ENCODE measurements around the gene SLC31A2. TPM values are rescaled to one million over a fixed set of nuclear protein-coding genes. Genes with fewer than 3 reads are reported as not detected.
"Not testable (repeated sequence)": the region's sequence is repeated elsewhere in the genome, so short reads cannot be mapped to it uniquely, and the experiment has no call there.

Gene SLC31A2
- total and polyA plus RNA-seq, 8 donors = 2.4 to 39.3 (median 2.9) TPM

DNA sequence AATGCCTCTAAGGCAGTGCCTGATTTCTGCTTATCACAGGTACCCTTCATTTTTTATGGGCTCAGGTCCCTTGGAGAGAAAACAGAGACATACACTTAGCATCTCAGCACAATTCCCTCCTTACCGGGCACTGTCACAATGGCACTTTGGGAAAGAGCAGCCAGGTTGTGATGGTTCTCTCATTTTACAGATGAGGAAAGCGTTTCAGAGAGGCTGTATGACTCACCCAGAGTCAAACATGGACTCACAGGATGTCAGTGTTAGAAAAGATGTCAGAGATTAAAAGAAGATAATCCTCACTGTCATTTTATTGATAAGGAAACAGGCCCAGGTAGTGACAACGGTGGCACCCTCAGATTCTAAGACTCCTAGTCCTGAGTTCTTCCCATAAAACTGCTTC lies 12.0 kb upstream of the SLC31A2 start:
- H3K9me3 ChIP-seq = peaks cover 0 to 13% of the 10 kb centered on the region in 2 donors
- no peak for TF ChIP-seq CTCF (IDR thresholded peaks at IDR 0.05)
- H3K27ac ChIP-seq = no peak overlapping the region
- intact Hi-C loops (cut with DNase I) = no loop called here
- ATAC-seq (no peak), DNase-seq (no peak)
- H3K4me3 ChIP-seq = no peak overlapping the region
- no peaks in the 10 kb centered on the region for H3K4me1 ChIP-seq
- H3K36me3 ChIP-seq = no peaks in the 10 kb centered on the region
- H3K27me3 ChIP-seq = peaks cover 0 to 8% of the 10 kb centered on the region in 2 donors

GRCh38 chr9:113139225-113139829 lies 11.5 kb upstream of the SLC31A2 start:
- Histone ChIP-seq H3K4me3 (no peak overlapping the region), H3K36me3 (no peaks in the 10 kb centered on the region), H3K9me3 (peaks cover 0 to 13% of the 10 kb centered on the region in 2 donors), H3K4me1 (no peaks in the 10 kb centered on the region), H3K27ac (no peak overlapping the region), H3K27me3 (peaks cover 0 to 10% of the 10 kb centered on the region in 2 donors)
- TF ChIP-seq CTCF (IDR thresholded peaks at IDR 0.05) = no peak
- DNase-seq (no peak), ATAC-seq (no peak)
- intact Hi-C loops (cut with DNase I) = no loop called here

DNA sequence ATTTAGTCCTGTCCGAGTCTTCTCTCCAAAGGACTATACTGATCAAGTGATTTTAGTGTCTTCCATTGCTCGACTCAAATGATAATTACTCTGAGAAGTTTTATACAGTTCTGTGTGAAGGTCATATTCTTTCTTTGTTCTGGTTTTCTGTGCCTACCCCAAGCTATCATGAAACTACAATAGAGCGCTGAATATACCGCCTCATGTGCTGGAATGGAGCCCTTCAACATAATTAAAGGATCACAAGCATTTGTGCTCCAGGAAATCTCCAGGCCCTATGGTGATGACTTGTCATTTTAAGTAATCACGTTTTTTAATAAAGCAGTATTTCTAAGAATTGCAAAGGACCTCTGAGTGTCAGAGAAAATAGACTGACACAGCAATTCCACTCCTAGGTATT lies 10.9 kb upstream of the SLC31A2 start:
- H3K27ac ChIP-seq = no peak overlapping the region
- no peak overlapping the region for H3K4me3 ChIP-seq
- intact Hi-C loops (cut with DNase I) = no loop called here
- ATAC-seq (no peak), DNase-seq (no peak)
- no peaks in the 10 kb centered on the region for H3K4me1 ChIP-seq
- H3K9me3 ChIP-seq = peaks cover 0 to 13% of the 10 kb centered on the region in 2 donors
- H3K27me3 ChIP-seq = peaks cover 2 to 10% of the 10 kb centered on the region in 2 donors
- H3K36me3 ChIP-seq = no peaks in the 10 kb centered on the region
- TF ChIP-seq CTCF (IDR thresholded peaks at IDR 0.05) = no peak

- H3K36me3 ChIP-seq; intact Hi-C loops (cut with DNase I); ATAC-seq; DNase-seq; H3K27ac ChIP-seq; H3K4me3 ChIP-seq; H3K4me1 ChIP-seq: not testable (repeated sequence)
- Histone ChIP-seq H3K27me3 (peaks cover 5 to 10% of the 10 kb centered on the region in 2 donors), H3K9me3 (peaks cover 0 to 13% of the 10 kb centered on the region in 2 donors)
Observed at GRCh38 chr9:113140896-113141295, 9.9 kb upstream of the SLC31A2 start.

- Histone ChIP-seq H3K27ac (no peak overlapping the region), H3K9me3 (peaks cover 0 to 13% of the 10 kb centered on the region in 2 donors), H3K27me3 (peaks cover 5 to 10% of the 10 kb centered on the region in 2 donors), H3K36me3 (no peaks in the 10 kb centered on the region), H3K4me1 (no peaks in the 10 kb centered on the region), H3K4me3 (no peak overlapping the region)
- intact Hi-C loops (cut with DNase I) = no loop called here
- ATAC-seq (no peak), DNase-seq (no peak)
- no peak for TF ChIP-seq CTCF (IDR thresholded peaks at IDR 0.05)
Observed at GRCh38 chr9:113143432-113144227, 7.2 kb upstream of the SLC31A2 start.
